HG03432 (cell line): ENCODE data around the gene NELFCD.

Experiments
- ATAC-seq: cut with Tn5 transposase; IDR thresholded peaks from one replicate; pipeline ENCODE4 v1.9.1; 2021; ENCODE audit warnings: mild to moderate bottlenecking, moderate library complexity; ENCODE audit not compliant: unreplicated experiment

Gene NELFCD

GRCh38 chr20:58993332-58994248 is 12.5 kb downstream of the NELFCD start:
- no peak for ATAC-seq

GRCh38 chr20:58994390-58995159 is 13.5 kb downstream of the NELFCD start:
- no peak for ATAC-seq

- ATAC-seq: no peak
These were observed 14.6 kb downstream of the NELFCD start for GRCh38 chr20:58995461-58996225.

- ATAC-seq: no peak
These were observed 15.2 kb downstream of the NELFCD start for GRCh38 chr20:58996226-58996611.

DNA sequence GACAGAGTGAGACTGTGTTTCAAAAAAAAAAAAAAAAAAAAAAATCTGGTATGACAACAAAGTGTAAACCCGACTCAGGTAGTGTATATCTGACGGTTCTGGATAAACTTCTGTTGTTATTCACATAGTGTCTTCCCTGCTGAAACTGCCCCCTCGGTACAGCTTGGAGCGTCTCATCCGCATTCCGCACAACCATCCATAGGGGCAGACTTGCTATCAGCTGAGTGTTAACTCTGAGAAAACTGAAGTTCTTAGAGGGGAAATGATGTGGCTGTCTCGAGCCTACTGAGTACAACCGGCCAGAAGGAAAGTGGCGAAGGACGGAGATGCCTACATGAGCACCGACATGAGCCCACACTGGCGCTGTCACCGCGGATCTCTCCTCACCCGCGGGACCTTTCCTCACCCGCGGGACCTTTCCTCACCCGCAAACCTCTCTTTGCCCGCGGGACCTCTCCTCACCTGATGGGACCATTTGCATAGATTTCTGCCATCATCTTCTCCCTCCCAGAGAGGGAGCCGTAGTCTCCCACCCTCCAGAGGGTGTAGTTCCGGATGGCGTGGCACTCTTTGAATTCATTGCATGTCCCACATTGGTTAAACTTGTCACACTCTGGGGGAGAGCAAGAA is 16.2 kb downstream of the NELFCD start:
- no peak for ATAC-seq

- no peak for ATAC-seq
These were observed 17.6 kb downstream of the NELFCD start for GRCh38 chr20:58998656-58999055.

GRCh38 chr20:59000326-59000725 is 19.3 kb downstream of the NELFCD start:
- ATAC-seq: no peak

DNA sequence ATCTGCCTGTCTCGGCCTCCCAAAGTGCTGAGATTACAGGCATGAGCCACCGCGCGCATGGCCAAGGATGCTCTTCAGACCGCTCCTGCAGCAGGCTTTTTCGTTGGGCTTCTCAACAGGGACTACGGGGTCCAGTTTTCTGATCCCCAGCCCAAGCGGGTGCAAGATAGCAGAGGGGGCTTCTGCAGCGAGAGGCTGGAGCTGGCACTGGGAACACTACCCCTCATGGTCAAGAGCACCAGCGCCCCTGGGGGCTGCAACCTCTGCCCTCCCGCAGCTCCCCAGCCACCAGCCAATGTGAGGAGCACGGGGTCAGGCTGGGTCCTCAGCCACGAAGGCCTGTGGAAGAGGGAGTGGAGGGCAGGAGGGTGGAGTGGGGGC is 20.0 kb downstream of the NELFCD start:
- no peak for ATAC-seq

- no peak for ATAC-seq
These were observed 20.6 kb downstream of the NELFCD start for GRCh38 chr20:59001449-59002171.

DNA sequence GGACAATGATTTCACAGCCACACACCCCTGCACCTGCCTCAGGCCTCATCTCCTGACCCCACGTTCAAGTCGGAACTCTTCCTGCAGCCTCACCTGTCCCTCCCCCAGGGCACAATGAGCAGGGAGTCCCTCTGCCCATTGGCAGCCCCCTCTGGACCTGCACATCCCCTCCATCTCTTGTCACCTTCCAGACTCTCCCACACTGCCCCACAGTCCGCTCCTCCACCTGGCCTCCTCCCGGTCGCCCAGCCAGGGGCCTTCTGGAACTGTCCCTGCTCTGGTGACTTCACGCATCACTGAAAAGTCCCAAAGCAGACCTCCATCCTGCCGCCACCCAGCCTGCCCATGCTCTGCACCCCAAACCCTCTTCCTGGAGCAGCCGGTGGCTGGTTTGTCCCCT is 21.3 kb downstream of the NELFCD start:
- no peak for ATAC-seq

GRCh38 chr20:59002874-59003399 is 21.9 kb downstream of the NELFCD start:
- no peak for ATAC-seq

DNA sequence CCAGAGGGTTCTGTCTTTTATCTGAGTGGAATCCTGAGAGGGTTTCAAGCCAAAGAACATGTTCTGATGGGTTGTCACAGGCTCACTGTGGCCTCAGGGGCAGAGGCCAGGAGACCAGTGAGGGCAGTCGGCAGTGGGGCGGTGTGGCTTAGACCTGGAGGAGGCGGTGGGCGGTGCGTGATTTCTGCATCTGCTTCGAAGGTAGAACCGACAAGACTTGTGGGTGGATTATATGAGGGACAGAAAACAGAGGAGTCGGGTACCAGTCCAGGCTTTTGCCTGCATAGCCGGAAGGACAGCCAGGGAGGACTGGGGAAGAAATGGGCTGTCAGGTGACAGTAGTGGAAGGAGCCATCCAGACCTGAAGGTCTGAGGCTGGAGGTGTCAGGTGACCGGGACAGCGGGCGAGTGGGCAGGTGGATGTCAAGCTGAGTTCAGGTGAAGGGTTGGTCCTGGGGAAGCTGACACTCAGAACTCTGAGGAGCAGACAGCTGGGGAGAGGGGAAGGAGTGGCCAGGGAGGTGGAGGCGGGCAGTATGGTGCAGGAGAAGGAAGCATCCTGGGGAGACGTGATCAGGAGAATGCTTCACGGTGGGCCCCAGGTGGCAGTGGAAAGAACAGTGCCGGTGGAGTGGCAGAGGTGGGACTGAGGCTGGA is 22.9 kb downstream of the NELFCD start:
- ATAC-seq: no peak

- ATAC-seq: no peak
These were observed 23.4 kb downstream of the NELFCD start for GRCh38 chr20:59004493-59004762.

- ATAC-seq: peak; percentile 70
These were observed 23.9 kb downstream of the NELFCD start for GRCh38 chr20:59004763-59005522.

DNA sequence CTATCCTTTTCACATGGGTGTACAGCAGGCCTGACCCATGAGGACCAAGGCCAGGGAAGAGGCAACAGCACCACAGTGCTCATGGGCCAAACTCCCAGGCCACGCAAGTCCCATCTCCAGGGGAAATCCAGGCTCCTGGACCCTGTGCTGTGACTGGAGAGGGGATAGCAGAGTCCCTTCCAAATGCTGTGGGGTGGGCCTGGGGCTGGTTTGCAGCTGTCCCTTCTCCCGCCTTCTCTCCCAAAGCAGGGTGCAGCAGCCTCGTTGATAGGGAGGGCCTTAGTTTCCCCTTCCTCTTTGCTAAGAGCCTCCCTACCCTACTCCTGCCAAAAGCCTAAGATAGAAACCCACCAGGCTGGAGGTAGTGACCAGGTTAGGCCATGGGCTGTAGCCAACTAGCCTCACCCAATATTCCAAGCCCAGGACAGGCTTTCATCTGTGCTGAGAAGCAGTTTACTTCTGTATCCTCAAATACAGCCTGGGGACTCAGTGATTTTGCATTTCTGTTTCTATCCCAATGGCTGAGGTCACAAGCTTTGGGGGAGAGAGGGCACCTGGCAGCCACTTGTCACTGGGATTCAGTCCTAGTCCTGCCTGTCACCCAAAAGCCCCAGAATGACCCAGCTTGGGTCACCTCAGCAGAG is 24.6 kb downstream of the NELFCD start:
- no peak for ATAC-seq

GRCh38 chr20:59006167-59006863 is 25.3 kb downstream of the NELFCD start:
- ATAC-seq: no peak

GRCh38 chr20:59006864-59007664 is 26.0 kb downstream of the NELFCD start, which contains the start of gene CTSZ:
Gene CTSZ (minus strand): TSS chr20:59007254. CDS start chr20:59007128, 126 bp downstream.
- peak; percentile 24 for ATAC-seq
